NT2/D1 (cell line): Measurements from ENCODE around the gene ACAP3.

Experiments
- DNase-seq: peaks from one replicate; pipeline ENCODE4 v3.0.0-alpha.2; 2011; ENCODE audit warnings: low read depth, low spot score
- H3K27me3 ChIP-seq: 2 replicates; pipeline ENCODE4 v1.6.0; 2011; ENCODE audit warnings: mild to moderate bottlenecking; ENCODE audit not compliant: insufficient read length, insufficient read depth
- H3K36me3 ChIP-seq: 2 replicates; pipeline ENCODE4 v1.6.1; 2011; ENCODE audit warnings: mild to moderate bottlenecking, low read length, mixed read lengths; ENCODE audit not compliant: insufficient read depth, insufficient read length
- H3K4me1 ChIP-seq: 2 replicates; pipeline ENCODE4 v1.5.1; 2011; ENCODE audit not compliant: insufficient read depth, insufficient read length
- H3K4me3 ChIP-seq: 2 replicates; pipeline ENCODE4 v1.5.1; 2011; ENCODE audit warnings: low read depth; ENCODE audit not compliant: insufficient read length
- H3K9ac ChIP-seq: 2 replicates; pipeline ENCODE4 v1.6.0; 2011; ENCODE audit warnings: low read depth; ENCODE audit not compliant: insufficient read length
- H3K9me3 ChIP-seq: 2 replicates; pipeline ENCODE4 v1.5.1; 2011; ENCODE audit warnings: mild to moderate bottlenecking, low read length; ENCODE audit not compliant: insufficient read depth
- SUZ12 ChIP-seq: IDR thresholded peaks from 2 replicates; pipeline ENCODE4 v1.6.1; 2011; ENCODE audit not compliant: insufficient read length, insufficient read depth; ENCODE audit errors: extremely low read depth
- YY1 ChIP-seq: IDR thresholded peaks from 2 replicates; pipeline ENCODE4 v1.6.1; 2011; ENCODE audit not compliant: insufficient read length, insufficient read depth
- ZNF274 ChIP-seq: IDR thresholded peaks from 2 replicates; pipeline ENCODE4 v1.6.1; 2011; ENCODE audit warnings: mild to moderate bottlenecking, low read depth, low read length

Gene ACAP3

GRCh38 chr1:1310109-1310385, 2.3 kb upstream of the ACAP3 start:
- peaks cover 61% of the 10 kb centered on the region for H3K36me3 ChIP-seq
- H3K4me3 ChIP-seq: no peak overlapping the region
- TF ChIP-seq ZNF274: no peak
- no peak for TF ChIP-seq SUZ12
- H3K27me3 ChIP-seq: no peaks in the 10 kb centered on the region
- H3K9me3 ChIP-seq: no peaks in the 10 kb centered on the region
- DNase-seq: no peak
- H3K9ac ChIP-seq: peak overlapping the region; percentile 90
- H3K4me1 ChIP-seq: peaks cover 15% of the 10 kb centered on the region

- no peak for DNase-seq
- no peaks in the 10 kb centered on the region for H3K9me3 ChIP-seq
- peaks cover 14% of the 10 kb centered on the region for H3K4me1 ChIP-seq
- peaks cover 56% of the 10 kb centered on the region for H3K36me3 ChIP-seq
- H3K9ac ChIP-seq: peak overlapping the region; percentile 90
- no peak for TF ChIP-seq YY1
- no peak for TF ChIP-seq ZNF274
- TF ChIP-seq SUZ12: no peak
- no peaks in the 10 kb centered on the region for H3K27me3 ChIP-seq
- H3K4me3 ChIP-seq: peak overlapping the region; percentile 70
Measured at GRCh38 chr1:1309251-1310108, 1.8 kb upstream of the ACAP3 start.

- TF ChIP-seq ZNF274: no peak
- no peak for TF ChIP-seq SUZ12
Measured at GRCh38 chr1:1308756-1309250, 1.1 kb upstream of the ACAP3 start.

GRCh38 chr1:1307261-1307922, 338 bp downstream of the ACAP3 start:
- H3K4me1 ChIP-seq: peaks cover 24% of the 10 kb centered on the region
- H3K9me3 ChIP-seq: no peaks in the 10 kb centered on the region
- H3K4me3 ChIP-seq: peak overlapping the region; percentile 72
- no peak for TF ChIP-seq ZNF274
- TF ChIP-seq YY1: no peak
- no peak for TF ChIP-seq SUZ12
- peaks cover 35% of the 10 kb centered on the region for H3K36me3 ChIP-seq
- no peak for DNase-seq
- H3K27me3 ChIP-seq: no peaks in the 10 kb centered on the region
- peak overlapping the region; percentile 92 for H3K9ac ChIP-seq

More at GRCh38 chr1:1308756-1309250, 1.1 kb upstream of the ACAP3 start:
- Histone ChIP-seq H3K9ac (peak overlapping the region; percentile 90), H3K36me3 (peaks cover 49% of the 10 kb centered on the region), H3K9me3 (no peaks in the 10 kb centered on the region), H3K4me1 (peaks cover 16% of the 10 kb centered on the region), H3K4me3 (peak overlapping the region; percentile 70), H3K27me3 (no peaks in the 10 kb centered on the region)
- no peak for DNase-seq

GRCh38 chr1:1306661-1307260, 969 bp downstream of the ACAP3 start:
- H3K4me3 ChIP-seq: peak overlapping the region; percentile 72
- no peak for DNase-seq
- H3K9me3 ChIP-seq: no peaks in the 10 kb centered on the region
- TF ChIP-seq ZNF274: no peak
- TF ChIP-seq SUZ12: no peak
- no peak for TF ChIP-seq YY1
- H3K4me1 ChIP-seq: peaks cover 26% of the 10 kb centered on the region
- peak overlapping the region; percentile 92 for H3K9ac ChIP-seq
- no peaks in the 10 kb centered on the region for H3K27me3 ChIP-seq
- H3K36me3 ChIP-seq: peaks cover 30% of the 10 kb centered on the region

- peaks cover 26% of the 10 kb centered on the region for H3K4me1 ChIP-seq
- H3K4me3 ChIP-seq: peak overlapping the region; percentile 72
- DNase-seq: no peak
- no peaks in the 10 kb centered on the region for H3K27me3 ChIP-seq
- TF ChIP-seq ZNF274: no peak
- TF ChIP-seq SUZ12: no peak
- TF ChIP-seq YY1: no peak
- H3K36me3 ChIP-seq: peaks cover 24% of the 10 kb centered on the region
- no peaks in the 10 kb centered on the region for H3K9me3 ChIP-seq
- H3K9ac ChIP-seq: peak overlapping the region; percentile 92
Measured at GRCh38 chr1:1306070-1306660, 1.6 kb downstream of the ACAP3 start.
